GM12878 (cell line): ENCODE results near the gene ABCF1. TPM values are rescaled to one million over a fixed set of nuclear protein-coding genes. Genes with fewer than 3 reads are reported as not detected.

ENCODE experiments used
- ATAC-seq: fragments of 200-7000 bp; cut with Tn5 transposase; 3 replicates; pipeline ENCODE4 v1.9.1; 2020; ENCODE audit warnings: mild to moderate bottlenecking, moderate library complexity
- BruUV-seq: library from RNA; stranded (reverse); fragments of 400-500 nt; replicated peaks from 2 replicates; lab custom pipeline; 2021; lab: Mats Ljungman, UMichigan
- CTCF ChIA-PET: fragments of 300-600 bp; sonication (Branson Sonifier 250); formaldehyde crosslinking; extraction: SDS; loops from one replicate; lab custom pipeline; 2021; ENCODE audit warnings: inconsistent platforms; lab: Yijun Ruan, JAX
- POLR2A ChIA-PET: fragments of 350-600 bp; formaldehyde crosslinking; extraction: SDS; loops from one replicate; lab custom pipeline; 2021; ENCODE audit warnings: inconsistent platforms; lab: Charles Lee
- RAD21 ChIA-PET: fragments of 300-600 bp; sonication (Branson Sonifier 250); formaldehyde crosslinking; loops from one replicate; lab custom pipeline; 2023; ENCODE audit warnings: antibody characterized with exemption; ENCODE audit not compliant: unreplicated experiment; lab: Charles Lee
- SMC1A ChIA-PET: fragments of 300-600 bp; sonication (Branson Sonifier 250); formaldehyde crosslinking; loops from one replicate; lab custom pipeline; 2023; ENCODE audit not compliant: unreplicated experiment, uncharacterized antibody; lab: Charles Lee
- DNase-seq: peaks from one replicate; pipeline ENCODE4 v3.0.0-alpha.2; 2011; ENCODE audit warnings: low read depth, low spot score
- FAIRE-seq: peaks from 3 replicates; lab custom pipeline; 2011; peaks lifted over from hg19 to GRCh38; lab: Jason Lieb, UNC
- H2AFZ ChIP-seq: 2 replicates; pipeline ENCODE4 v1.6.0; 2011; ENCODE audit warnings: low read depth, low read length, control low read depth; ENCODE audit not compliant: control insufficient read depth
- H3K27ac ChIP-seq: 2 replicates; pipeline ENCODE4 v1.5.1; 2011; ENCODE audit warnings: control low read depth; ENCODE audit not compliant: control insufficient read depth, insufficient read depth
- H3K27me3 ChIP-seq, 2 experiments: replicated peaks in 1 of 2; 2 replicates each; pipeline versions ENCODE4 v1.6.0 to v1.6.1; 2011; ENCODE audit warnings: low read length in 1 of 2; ENCODE audit not compliant: control insufficient read depth in 2 of 2, insufficient read depth in 2 of 2
- H3K36me3 ChIP-seq, 2 experiments: 2 replicates each; pipeline ENCODE4 v1.5.1; 2011; ENCODE audit warnings: low read length in 1 of 2; ENCODE audit not compliant: control insufficient read depth in 2 of 2, insufficient read depth in 2 of 2
- H3K4me1 ChIP-seq: 2 replicates; pipeline ENCODE4 v1.6.1; 2011; ENCODE audit warnings: mild to moderate bottlenecking, low read length, moderate library complexity, mixed read lengths; ENCODE audit not compliant: control insufficient read depth, insufficient read depth
- H3K4me2 ChIP-seq: 2 replicates; pipeline ENCODE4 v1.6.0; 2011; ENCODE audit warnings: control low read depth; ENCODE audit not compliant: control insufficient read depth, insufficient read depth
- H3K4me3 ChIP-seq: fragments of 200-600 bp; sonication (generic); 2 replicates; pipeline ENCODE4 v1.5.1; 2016
- H3K79me2 ChIP-seq: 2 replicates; pipeline ENCODE4 v1.6.0; 2011; ENCODE audit warnings: low read length; ENCODE audit not compliant: control insufficient read depth, insufficient read depth
- H3K9ac ChIP-seq: 2 replicates; pipeline ENCODE4 v1.8.0; 2011; ENCODE audit warnings: low read length, control low read depth, mixed read lengths; ENCODE audit not compliant: control insufficient read depth, insufficient read depth
- H3K9me3 ChIP-seq: replicated peaks from 3 replicates; pipeline ENCODE4 v1.5.1; 2011; ENCODE audit warnings: mild to moderate bottlenecking, low read length; ENCODE audit not compliant: control insufficient read depth, insufficient read depth
- H4K20me1 ChIP-seq: 2 replicates; pipeline ENCODE4 v1.6.0; 2011; ENCODE audit not compliant: control insufficient read depth, insufficient read depth
- CHD1 ChIP-seq: IDR thresholded peaks from 2 replicates; pipeline ENCODE4 v1.6.1; 2012; ENCODE audit warnings: low read depth, low read length, improper control_type of control experiment
- IRF4 ChIP-seq: IDR thresholded peaks from 2 replicates; pipeline ENCODE4 v1.6.1; 2011; ENCODE audit warnings: low read depth, low read length
- MTA3 ChIP-seq: IDR thresholded peaks from 2 replicates; pipeline ENCODE4 v1.6.1; 2012; ENCODE audit warnings: low read length, inconsistent platforms, borderline replicate concordance
- MYB ChIP-seq: fragments of 150-350 bp; IDR thresholded peaks from 2 replicates; pipeline ENCODE4 v1.6.1; 2014; ENCODE audit warnings: mild to moderate bottlenecking, low read depth, low read length, borderline replicate concordance
- POLR2A ChIP-seq: IDR thresholded peaks from 2 replicates; pipeline ENCODE4 v1.6.1; 2011; ENCODE audit warnings: low read depth, mild to moderate bottlenecking, low read length
- RAD21 ChIP-seq: IDR thresholded peaks from 2 replicates; pipeline ENCODE4 v1.6.1; 2011; ENCODE audit warnings: mild to moderate bottlenecking, low read depth, low read length, moderate library complexity; ENCODE audit not compliant: insufficient read depth
- RBBP5 ChIP-seq: fragments of 200-600 bp; sonication (generic); conservative IDR thresholded peaks from 2 replicates; pipeline ENCODE4 v1.6.1; 2016
- SREBF1 ChIP-seq: IDR thresholded peaks from 2 replicates; pipeline ENCODE4 v1.6.1; 2012; ENCODE audit warnings: mild to moderate bottlenecking, low read length
- YBX1 ChIP-seq: fragments of 450-650 bp; IDR thresholded peaks from 2 replicates; pipeline ENCODE4 v1.6.1; 2016; ENCODE audit warnings: antibody characterized with exemption
- WGBS: methylation state at CpG from one replicate; pipeline ENCODE4 v1.1.6; 2016; ENCODE audit warnings: low lambda C conversion rate; ENCODE audit not compliant: insufficient replicate concordance, insufficient coverage; ENCODE audit errors: missing lambda C conversion rate; 5-methylcytosine and 5-hydroxymethylcytosine counted together
- in situ Hi-C: fragments of 300-500 bp; cut with MboI; formaldehyde crosslinking; loops from 9 replicates; pipeline ENCODE4 v1.14.3; 2018; ENCODE audit warnings: mixed read lengths
- intact Hi-C: fragments of 100-400 bp; cut with micrococcal nuclease; formaldehyde crosslinking; loops from one replicate; pipeline ENCODE4 v1.14.2; 2022; ENCODE audit not compliant: unreplicated experiment
- polyA plus RNA-seq, 11 experiments: library from polyadenylated mRNA; depleted of rRNA in 4 of 11; unstranded in 6 of 11; stranded (reverse) in 5 of 11; fragments of >200 nt; fragmentation: Nextera tagmentation in 4 of 11; fragmentation: Illumina TruSeq in 1 of 11; extraction: Ambion mirVana in 4 of 11; extraction: Trizol in 1 of 11; gene quantifications; 1 replicate in 1 of 11; 2 replicates in 10 of 11; pipeline versions ENCODE4 v1.2.1 to v1.2.3, GENCODE V29; 2011 to 2016; ENCODE audit warnings: inconsistent platforms in 2 of 11, missing spikeins in 2 of 11, low read depth in 1 of 11
- total RNA-seq, 4 experiments: library from RNA; depleted of rRNA in 3 of 4; stranded (reverse); fragments of >200 nt in 3 of 4; fragmentation: Illumina TruSeq in 1 of 4; extraction: Trizol in 1 of 4; gene quantifications; 2 replicates each; pipeline versions ENCODE4 v1.2.1 to v1.2.3, GENCODE V29; 2013 to 2021
- TF ChIP-seq, protein P1 (sequence below): IDR thresholded peaks from 2 replicates; pipeline ENCODE4 v1.6.1; 2012; ENCODE audit warnings: low read length, inconsistent platforms
- TF ChIP-seq, protein P2 (sequence below): fragments of 150-350 bp; IDR thresholded peaks from 2 replicates; pipeline ENCODE4 v1.6.1; 2014; ENCODE audit warnings: mild to moderate bottlenecking, low read depth, low read length

Gene ABCF1
- total and polyA plus RNA-seq, 10 of the 15 experiments (the other 5 are each of a cell fraction or from before 2014, with no cell fraction given): 21.3 to 79.6 (median 55.9) TPM

DNA sequence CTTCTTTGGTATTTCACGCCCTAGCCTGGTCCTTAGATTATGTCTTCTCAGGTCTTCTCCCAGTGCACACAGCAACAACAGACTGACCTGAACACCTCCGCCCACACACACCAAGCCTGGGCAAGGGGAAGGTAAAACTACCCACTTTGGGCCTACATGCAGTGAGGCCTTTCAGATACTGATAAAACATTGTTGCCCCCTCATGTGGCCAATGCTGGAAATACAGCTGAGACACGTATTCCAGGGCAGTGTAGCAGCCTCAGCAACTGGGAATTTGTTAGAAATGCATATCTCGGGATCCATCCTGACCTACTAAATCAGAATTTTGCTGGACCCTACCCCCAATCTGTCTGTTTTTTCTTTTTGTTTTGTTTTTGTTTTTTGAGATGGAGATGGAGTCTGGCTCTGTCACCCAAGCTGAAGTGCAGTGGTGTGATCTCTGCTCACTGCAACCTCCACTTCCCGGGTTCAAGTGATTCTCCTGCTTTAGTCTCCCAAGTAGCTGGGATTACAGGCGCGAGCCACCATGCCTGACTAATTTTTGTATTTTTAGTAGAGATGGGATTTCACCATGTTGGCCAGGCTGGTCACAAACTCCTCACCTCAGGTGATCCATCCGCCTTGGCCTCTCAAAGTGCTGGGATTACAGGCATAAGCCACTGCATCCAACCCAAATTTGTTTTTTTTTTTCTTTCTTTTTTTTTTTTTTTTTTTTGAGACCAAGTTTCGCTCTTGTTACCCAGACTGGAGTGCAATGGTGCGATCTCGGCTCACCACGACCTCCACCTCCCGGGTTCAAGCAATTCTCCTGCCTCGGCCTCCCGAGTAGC lies 26.3 kb downstream of the ABCF1 start (continued):
- TF ChIP-seq RAD21: peak; percentile 59

DNA sequence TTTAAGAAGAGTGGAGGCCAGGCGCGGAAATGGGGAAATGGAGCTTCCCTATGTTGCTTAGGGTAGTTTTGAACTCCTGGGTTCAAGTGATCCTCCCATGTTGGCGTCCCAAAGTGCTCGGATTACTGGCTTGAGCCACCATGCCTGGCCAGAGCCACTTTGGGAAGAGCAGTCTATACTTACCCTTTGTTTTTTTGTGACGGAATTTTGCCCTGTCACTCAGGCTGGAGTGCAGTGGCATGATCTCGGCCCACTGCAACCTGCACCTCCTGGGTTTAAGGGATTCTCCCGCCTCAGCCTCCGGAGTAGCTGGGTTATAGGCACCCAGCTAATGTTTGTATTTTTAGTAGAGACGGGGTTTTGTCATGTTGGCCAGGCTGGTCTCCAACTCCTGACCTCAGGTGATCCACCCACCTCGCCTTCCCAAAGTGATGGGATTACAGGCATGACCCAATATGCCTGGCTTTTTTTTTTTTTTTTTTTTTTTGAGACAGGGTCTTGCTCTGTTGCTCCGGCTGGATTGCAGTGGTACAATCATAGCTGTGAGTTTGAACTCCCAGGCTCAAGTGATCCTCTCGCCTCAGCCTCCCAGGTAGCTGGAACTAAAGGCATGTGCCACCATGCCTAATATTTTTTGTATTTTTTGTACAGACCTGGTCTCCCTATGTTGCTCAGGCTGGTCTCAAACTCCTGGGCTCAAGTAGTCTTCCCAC lies 27.8 kb downstream of the ABCF1 start:
- no TSS peak for BruUV-seq
- no peak overlapping the region for H2AFZ ChIP-seq
- ChIA-PET POLR2A (interaction anchor here (0.7 to 2.5 kb wide), 7 partner anchors 11 to 54 kb away, joined by 3 to 10 read pairs (median 4); no protein-coding TSS in a partner anchor), RAD21 (interaction anchor here (0.7 to 3.7 kb wide), 6 partner anchors 16 to 488 kb away, joined by 3 to 22 read pairs (median 3); partner anchors contain the start of gene ABCF1), SMC1A (interaction anchor here (0.7 to 3.5 kb wide), 7 partner anchors 14 to 132 kb away, joined by 4 to 50 read pairs (median 10); partner anchors contain the start of gene ABCF1), CTCF (interaction anchor here (0.8 to 10.3 kb wide), 12 partner anchors 8 to 146 kb away, joined by 3 to 188 read pairs (median 12); no protein-coding TSS in a partner anchor)
- TF ChIP-seq CHD1: no peak
- TF ChIP-seq RBBP5: no peak
- TF ChIP-seq, protein P1, sequence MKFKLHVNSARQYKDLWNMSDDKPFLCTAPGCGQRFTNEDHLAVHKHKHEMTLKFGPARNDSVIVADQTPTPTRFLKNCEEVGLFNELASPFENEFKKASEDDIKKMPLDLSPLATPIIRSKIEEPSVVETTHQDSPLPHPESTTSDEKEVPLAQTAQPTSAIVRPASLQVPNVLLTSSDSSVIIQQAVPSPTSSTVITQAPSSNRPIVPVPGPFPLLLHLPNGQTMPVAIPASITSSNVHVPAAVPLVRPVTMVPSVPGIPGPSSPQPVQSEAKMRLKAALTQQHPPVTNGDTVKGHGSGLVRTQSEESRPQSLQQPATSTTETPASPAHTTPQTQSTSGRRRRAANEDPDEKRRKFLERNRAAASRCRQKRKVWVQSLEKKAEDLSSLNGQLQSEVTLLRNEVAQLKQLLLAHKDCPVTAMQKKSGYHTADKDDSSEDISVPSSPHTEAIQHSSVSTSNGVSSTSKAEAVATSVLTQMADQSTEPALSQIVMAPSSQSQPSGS: no peak
- TF ChIP-seq SREBF1: no peak
- TF ChIP-seq, protein P2, sequence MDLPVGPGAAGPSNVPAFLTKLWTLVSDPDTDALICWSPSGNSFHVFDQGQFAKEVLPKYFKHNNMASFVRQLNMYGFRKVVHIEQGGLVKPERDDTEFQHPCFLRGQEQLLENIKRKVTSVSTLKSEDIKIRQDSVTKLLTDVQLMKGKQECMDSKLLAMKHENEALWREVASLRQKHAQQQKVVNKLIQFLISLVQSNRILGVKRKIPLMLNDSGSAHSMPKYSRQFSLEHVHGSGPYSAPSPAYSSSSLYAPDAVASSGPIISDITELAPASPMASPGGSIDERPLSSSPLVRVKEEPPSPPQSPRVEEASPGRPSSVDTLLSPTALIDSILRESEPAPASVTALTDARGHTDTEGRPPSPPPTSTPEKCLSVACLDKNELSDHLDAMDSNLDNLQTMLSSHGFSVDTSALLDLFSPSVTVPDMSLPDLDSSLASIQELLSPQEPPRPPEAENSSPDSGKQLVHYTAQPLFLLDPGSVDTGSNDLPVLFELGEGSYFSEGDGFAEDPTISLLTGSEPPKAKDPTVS: no peak
- TF ChIP-seq YBX1: no peak
- no peak for TF ChIP-seq MYB
- TF ChIP-seq POLR2A: no peak
- TF ChIP-seq IRF4: no peak
- TF ChIP-seq MTA3: no peak; the same call in 1 of the 2 replicates
- no peak overlapping the region for H3K9ac ChIP-seq
- ATAC-seq (no peak), DNase-seq (no peak), FAIRE-seq (no peak)
- H3K4me2 ChIP-seq: no peak overlapping the region
- no peaks in the 10 kb centered on the region for H3K9me3 ChIP-seq
- peaks cover 15 to 22% of the 10 kb centered on the region in 2 experiments; a peak in 3 of 4 replicates for H3K36me3 ChIP-seq
- H3K4me3 ChIP-seq: no peak overlapping the region
- no peak overlapping the region for H3K27ac ChIP-seq
- H3K79me2 ChIP-seq: no peaks in the 10 kb centered on the region
- no peaks in the 10 kb centered on the region for H3K27me3 ChIP-seq
- H3K4me1 ChIP-seq: no peaks in the 10 kb centered on the region; the same call in 1 of the 2 replicates
- intact Hi-C loops: no loop called here
- 89% methylated on average over 11 of the region's 12 CpGs for WGBS
- in situ Hi-C loops: loop anchor here (5.0 kb wide), 1 partner anchor 117 kb away; no protein-coding TSS in a partner anchor
- peaks cover 3% of the 10 kb centered on the region; the same call in 1 of the 2 replicates for H4K20me1 ChIP-seq
